ENCODE data around the gene PRDM11.
A peak's percentile ranks its signal among the peaks of the same experiment; 100 is the strongest.

Gene PRDM11

GRCh38 chr11:45141631-45142030, 4.8 kb upstream of the PRDM11 start:
- DNase-seq (ENCODE audit: low read depth, low spot score): no peak

DNA sequence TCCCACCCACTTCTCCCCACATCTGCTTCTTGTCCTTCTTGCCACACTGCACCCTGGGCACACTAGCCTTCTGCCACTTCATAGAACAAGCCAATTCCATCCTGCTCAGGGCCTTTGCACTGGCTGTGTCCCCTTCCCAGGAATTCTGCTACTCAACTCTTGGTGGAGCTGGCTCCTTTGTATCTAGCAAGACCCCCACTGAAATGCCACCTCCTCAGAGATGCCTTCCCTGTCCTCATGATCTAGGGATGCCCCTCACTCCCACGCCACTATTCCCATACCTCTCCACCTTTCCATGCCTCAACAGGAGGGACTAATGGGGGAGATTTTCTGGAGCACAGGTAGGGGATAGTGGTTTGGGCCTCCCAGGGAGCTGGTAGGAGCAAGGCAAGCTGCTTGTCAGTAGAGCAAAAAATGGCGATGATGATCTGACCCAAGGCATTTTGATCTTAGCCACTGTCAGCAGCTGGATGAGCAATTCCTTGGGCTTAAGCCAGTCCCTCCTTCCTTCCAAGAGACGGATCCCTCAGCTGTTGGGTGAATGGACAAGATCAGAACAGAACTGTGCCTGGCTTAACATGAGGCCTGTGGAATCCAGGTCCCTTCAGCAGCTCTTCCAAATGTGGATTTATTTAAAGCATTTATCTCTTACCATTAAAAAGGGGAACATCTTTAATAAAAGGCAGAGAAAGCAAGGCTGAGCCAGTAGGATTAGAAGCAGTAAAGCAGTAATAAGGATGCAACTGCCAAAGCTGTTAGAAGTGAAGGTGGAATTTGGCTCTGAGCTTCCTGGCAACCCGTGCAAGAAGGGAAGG, 4.0 kb upstream of the PRDM11 start:
- DNase-seq (ENCODE audit: low read depth, low spot score): no peak

- no peak for DNase-seq (ENCODE audit: low read depth, low spot score)
Measured at GRCh38 chr11:45143494-45143893, 2.9 kb upstream of the PRDM11 start.

- DNase-seq (ENCODE audit: low read depth, low spot score): no peak
Measured at GRCh38 chr11:45144126-45145082, 2.0 kb upstream of the PRDM11 start.

DNA sequence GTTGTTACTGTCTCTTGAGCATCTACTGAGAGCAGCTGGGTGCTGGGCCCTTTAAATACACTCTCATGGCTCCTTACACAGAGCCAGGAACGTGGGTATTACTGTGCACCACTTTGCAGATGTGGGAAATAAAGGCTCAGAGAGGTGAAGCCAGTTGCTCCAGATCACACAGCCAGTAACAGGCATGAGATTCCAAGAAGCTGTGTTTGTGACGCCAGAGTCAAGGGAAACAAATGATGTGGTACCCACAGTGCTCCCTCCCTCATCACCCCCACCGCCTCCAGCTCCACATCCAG, 1.4 kb upstream of the PRDM11 start:
- no peak for DNase-seq (ENCODE audit: low read depth, low spot score)

GRCh38 chr11:45145379-45146071, 914 bp upstream of the PRDM11 start:
- DNase-seq (ENCODE audit: low read depth, low spot score): peak; percentile 64

- peak; percentile 99 for DNase-seq (ENCODE audit: low read depth, low spot score)
Measured at GRCh38 chr11:45147017-45147728, 734 bp downstream of the PRDM11 start.

GRCh38 chr11:45147891-45148675, 1.6 kb downstream of the PRDM11 start:
- no peak for DNase-seq (ENCODE audit: low read depth, low spot score)

- DNase-seq (ENCODE audit: low read depth, low spot score): no peak
Measured at GRCh38 chr11:45149483-45150056, 3.1 kb downstream of the PRDM11 start.

DNA sequence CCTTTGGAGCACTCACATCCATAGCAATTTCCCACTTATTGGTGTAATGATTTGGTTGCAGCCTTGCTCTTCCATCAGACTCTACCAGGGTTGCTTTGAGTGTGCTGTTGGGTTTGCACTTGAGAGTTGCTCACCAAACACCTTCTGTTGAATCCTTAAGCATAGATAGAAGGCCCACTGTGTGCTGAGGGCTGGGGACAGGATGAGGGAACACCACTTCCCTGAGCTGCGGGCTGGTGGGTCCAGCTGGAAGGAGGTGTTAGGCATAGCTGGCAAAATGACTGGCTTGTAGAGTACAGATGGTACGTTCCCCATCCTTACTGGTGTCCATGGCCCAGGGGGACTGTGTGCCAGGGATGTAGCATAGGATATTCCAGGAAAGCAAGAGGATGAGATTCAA, 3.9 kb downstream of the PRDM11 start:
- no peak for DNase-seq (ENCODE audit: low read depth, low spot score)

DNA sequence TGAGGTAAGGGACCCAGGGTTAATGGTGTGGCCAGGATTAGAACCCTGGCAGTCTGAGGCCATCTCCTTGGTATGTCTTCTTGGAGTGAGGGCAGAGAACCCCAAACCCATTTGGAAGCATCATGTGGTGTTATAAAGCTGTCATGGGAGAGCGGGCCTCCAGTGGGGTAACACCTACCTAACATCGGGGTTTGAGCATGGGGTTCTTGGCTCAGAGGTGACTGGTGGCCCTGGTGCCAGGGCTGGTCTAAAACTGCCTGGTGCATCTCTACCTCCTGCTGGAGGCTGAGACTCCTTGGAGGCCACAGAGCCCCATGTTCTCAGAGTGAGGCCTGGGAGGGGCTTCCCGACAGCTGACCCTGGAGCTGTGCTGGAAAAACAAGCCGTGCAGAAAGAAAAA, 4.5 kb downstream of the PRDM11 start:
- no peak for DNase-seq (ENCODE audit: low read depth, low spot score)

- DNase-seq (ENCODE audit: low read depth, low spot score): no peak
Measured at GRCh38 chr11:45151362-45151982, 5.0 kb downstream of the PRDM11 start.

GRCh38 chr11:45152740-45153595, 6.5 kb downstream of the PRDM11 start:
- no peak for DNase-seq (ENCODE audit: low read depth, low spot score)

DNA sequence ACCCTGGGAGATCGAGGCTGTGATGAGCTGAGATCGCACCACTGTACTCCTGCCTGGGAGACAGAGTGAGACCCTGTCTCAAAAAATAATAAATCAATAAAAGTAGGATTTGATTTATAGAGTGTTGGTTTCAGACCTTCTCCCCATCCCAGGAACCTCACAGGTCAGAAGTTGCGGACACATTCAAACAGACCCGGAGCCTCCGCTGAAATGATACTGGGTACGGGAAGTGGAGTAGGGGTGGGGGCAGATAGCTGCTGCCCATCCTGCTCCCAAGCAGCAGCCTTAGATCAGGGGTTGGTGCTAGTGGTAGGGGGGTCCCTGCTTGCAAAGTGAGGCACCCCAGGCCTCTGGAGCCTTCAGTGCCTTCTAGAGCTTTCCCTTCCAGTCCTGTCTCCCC, 7.8 kb downstream of the PRDM11 start:
- no peak for DNase-seq (ENCODE audit: low read depth, low spot score)

- DNase-seq (ENCODE audit: low read depth, low spot score): no peak
Measured at GRCh38 chr11:45155058-45155551, 8.7 kb downstream of the PRDM11 start.

DNA sequence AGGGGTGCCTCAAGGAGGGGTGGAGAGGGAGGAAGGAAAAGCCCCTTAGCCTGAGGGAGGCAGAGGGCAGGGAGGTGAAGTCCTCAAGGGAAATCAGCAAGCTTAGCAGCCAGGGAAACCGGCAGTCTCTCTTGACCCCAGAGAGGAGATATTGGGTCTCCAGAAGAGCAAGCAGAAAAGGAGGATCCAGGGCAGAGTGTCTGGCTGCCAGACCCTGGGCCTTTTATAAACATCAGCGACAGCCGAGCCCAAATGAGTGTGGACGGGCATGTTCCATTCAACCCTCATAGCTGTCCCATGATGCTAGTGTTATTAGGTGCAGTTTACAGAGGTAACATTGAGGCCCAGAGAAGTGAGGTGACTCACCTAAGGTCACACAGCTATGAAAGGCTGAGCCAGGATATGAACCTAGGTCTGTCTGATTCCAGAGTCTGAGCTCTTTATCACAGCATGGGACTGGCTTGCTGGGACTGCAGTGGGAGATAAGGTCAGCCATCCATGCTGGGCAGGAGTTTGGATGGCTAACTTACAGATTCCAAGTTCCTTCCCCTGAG, 9.3 kb downstream of the PRDM11 start:
- DNase-seq (ENCODE audit: low read depth, low spot score): no peak

- DNase-seq (ENCODE audit: low read depth, low spot score): no peak
Measured at GRCh38 chr11:45156201-45156600, 9.8 kb downstream of the PRDM11 start.

DNA sequence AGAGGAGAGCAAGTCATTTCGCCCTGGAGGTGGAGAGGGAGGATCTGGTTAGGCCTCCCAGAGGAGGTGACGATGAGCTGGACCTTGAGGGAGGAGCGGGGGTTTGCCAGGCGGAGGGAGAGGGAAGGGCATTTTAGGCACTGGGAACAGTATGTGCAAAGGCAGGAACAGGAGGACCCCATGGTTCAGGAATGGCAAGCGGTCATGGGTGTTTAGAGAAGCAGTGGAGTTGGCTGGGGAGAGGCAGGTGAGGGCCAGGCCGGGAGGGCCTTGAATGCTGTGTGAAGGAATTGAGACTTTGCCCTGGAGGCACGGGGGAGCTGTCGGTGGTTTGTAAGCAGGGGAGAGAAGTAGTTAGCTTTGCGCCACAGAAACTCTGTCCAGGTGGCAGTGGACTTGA, 10.3 kb downstream of the PRDM11 start:
- DNase-seq (ENCODE audit: low read depth, low spot score): no peak

Data from astrocyte of the hippocampus (primary cell).